Ishikawa (cell line): ENCODE results near the gene ALDH1A3.

ENCODE experiments used
- REST ChIP-seq: IDR thresholded peaks from 2 replicates; pipeline ENCODE4 v1.6.1; 2012; ENCODE audit warnings: low read depth, mild to moderate bottlenecking
- USF1 ChIP-seq: IDR thresholded peaks from 2 replicates; pipeline ENCODE4 v1.6.1; 2012

DNA sequence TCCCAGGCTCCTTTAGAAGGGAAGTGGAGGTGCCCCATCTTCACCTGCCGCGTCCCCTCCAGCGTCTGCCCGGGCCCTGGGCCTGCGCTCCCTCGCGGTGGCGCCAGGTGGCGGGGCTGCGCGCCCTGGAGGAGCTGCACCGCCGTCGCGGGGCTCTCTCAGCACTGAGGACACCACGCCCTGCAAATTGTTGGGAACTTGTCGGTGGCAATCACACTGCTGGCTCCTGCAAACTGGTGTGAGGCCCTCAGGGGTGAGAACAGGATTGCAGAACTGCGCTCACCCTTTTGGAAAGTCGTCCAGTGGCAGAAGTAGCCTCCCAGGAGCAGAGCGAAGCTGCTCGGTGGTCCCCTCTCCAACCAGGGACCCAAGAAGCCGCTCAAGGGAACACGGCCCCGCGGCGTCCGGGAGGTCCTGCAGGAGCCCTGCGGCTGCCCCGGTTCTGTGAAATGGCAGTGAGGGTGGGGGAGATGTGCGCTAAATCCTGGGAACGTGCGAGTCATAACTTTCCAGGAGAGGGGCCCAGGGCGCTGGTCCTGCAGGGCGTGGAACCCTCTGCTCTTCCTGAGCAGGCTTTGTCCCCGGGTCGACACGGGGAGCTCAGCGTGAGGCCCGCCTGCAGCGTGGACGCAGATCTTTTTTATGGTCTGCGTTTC, 38.5 kb downstream of the ALDH1A3 start:
- TF ChIP-seq USF1 (no peak), REST (no peak)
